ENCODE results near the gene OBSCN. TPM values are rescaled to one million over a fixed set of nuclear protein-coding genes. Genes with fewer than 3 reads are reported as not detected.
A peak's percentile ranks its signal among the peaks of the same experiment; 100 is the strongest.

The OBSCN gene
- total RNA-seq, 1 experiment from 2014 or later: 29.1 TPM

- no peaks in the 10 kb centered on the region for H3K9me3 ChIP-seq (ENCODE audit: low read length)
- ATAC-seq (no peak), DNase-seq (no peak)
- H3F3A ChIP-seq (ENCODE audit: low read length, unreplicated experiment): no peaks in the 10 kb centered on the region
- no TSS peak for BruUV-seq (replicated peaks)
- H3K36me3 ChIP-seq (ENCODE audit: low read depth, low read length): no peaks in the 10 kb centered on the region
- no peak overlapping the region for H3K4me3 ChIP-seq (ENCODE audit: low read length)
- no peak overlapping the region for H3K27ac ChIP-seq (ENCODE audit: low read length)
- H3K27me3 ChIP-seq (ENCODE audit: low read length): no peaks in the 10 kb centered on the region
- intact Hi-C loops (cut with micrococcal nuclease): loop anchor here (10.0 kb wide), 1 partner anchor 377 kb away; no protein-coding TSS in a partner anchor
- no peak overlapping the region for H2AFZ ChIP-seq (ENCODE audit: low read length)
- POLR2A ChIA-PET (ENCODE audit: unreplicated experiment): interaction anchor here (0.6 kb wide), 1 partner anchor 20 kb away, joined by 3 read pairs; no protein-coding TSS in a partner anchor
- H3K4me1 ChIP-seq (ENCODE audit: insufficient read depth, low read length): peaks cover 15% of the 10 kb centered on the region
- H4K20me1 ChIP-seq (ENCODE audit: low read length): no peaks in the 10 kb centered on the region
- no peak overlapping the region for H3K9ac ChIP-seq (ENCODE audit: low read length)
- H3K79me2 ChIP-seq (ENCODE audit: low read length): peaks cover 3% of the 10 kb centered on the region; the same call in 1 of the 2 replicates
- CTCF ChIA-PET: no interaction called here
- TF ChIP-seq EZH2phosphoT487 (IDR thresholded peaks at IDR 0.05; ENCODE audit: borderline replicate concordance, low read length) (no peak), CTCF (conservative IDR thresholded peaks at IDR 0.05; ENCODE audit: low read depth, low read length) (no peak), EZH2 (IDR thresholded peaks at IDR 0.05; ENCODE audit: low read length, unreplicated experiment) (no peak)
- H3K4me2 ChIP-seq (ENCODE audit: low read length): no peak overlapping the region
- no peaks in the 10 kb centered on the region for H3K9me2 ChIP-seq (replicated peaks; ENCODE audit: low read length)
Observed at GRCh38 chr1:228161866-228162265, 46.0 kb upstream of the OBSCN start.

DNA sequence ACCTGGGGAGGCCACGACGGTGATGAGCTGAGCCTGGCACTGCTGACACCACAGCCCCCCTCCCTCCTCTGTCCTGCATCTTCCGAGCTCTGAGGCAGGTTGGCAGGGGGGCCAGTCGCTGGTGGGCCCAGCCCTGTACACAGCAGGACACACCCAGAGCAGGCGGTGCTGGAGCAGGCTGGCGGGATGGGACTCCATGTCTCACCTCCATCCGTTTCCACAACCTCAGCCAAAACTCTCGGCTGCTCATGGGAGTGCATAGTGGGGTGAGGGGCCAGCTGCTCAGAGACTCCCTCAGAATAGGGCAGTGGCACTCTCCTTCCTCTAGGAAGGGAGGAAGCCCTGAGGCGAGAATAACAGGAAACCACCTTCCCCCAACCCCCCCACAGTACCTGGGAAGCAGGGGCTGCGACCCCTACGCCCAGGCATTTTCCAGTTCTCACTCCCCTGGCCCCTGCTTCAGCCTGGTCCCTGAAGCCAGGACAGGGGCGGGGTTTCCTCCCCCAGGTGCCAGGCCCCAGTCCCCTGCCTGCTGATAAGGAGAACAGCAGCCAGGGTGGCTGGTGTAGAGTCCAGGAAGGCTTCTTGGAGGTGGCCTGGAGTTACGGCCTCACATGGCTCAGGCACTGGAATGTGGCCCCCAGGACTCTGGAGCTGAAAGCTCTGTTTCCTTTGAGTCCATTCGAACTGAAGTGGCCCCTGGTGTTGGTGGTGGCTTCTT is 45.4 kb upstream of the OBSCN start:
- Histone ChIP-seq H2AFZ (ENCODE audit: low read length) (no peak overlapping the region), H3K27me3 (ENCODE audit: low read length) (no peaks in the 10 kb centered on the region), H3K79me2 (ENCODE audit: low read length) (peaks cover 7% of the 10 kb centered on the region), H3K9ac (ENCODE audit: low read length) (no peak overlapping the region), H3K9me3 (ENCODE audit: low read length) (no peaks in the 10 kb centered on the region), H3K4me3 (ENCODE audit: low read length) (no peak overlapping the region), H3K36me3 (ENCODE audit: low read depth, low read length) (no peaks in the 10 kb centered on the region), H3F3A (ENCODE audit: low read length, unreplicated experiment) (no peaks in the 10 kb centered on the region), H3K27ac (ENCODE audit: low read length) (no peak overlapping the region), H3K9me2 (replicated peaks; ENCODE audit: low read length) (no peaks in the 10 kb centered on the region), H3K4me2 (ENCODE audit: low read length) (no peak overlapping the region), H4K20me1 (ENCODE audit: low read length) (no peaks in the 10 kb centered on the region), H3K4me1 (ENCODE audit: insufficient read depth, low read length) (peaks cover 18% of the 10 kb centered on the region)
- DNase-seq (peak; percentile 16), ATAC-seq (no peak)
- CTCF ChIA-PET: no interaction called here
- POLR2A ChIA-PET (ENCODE audit: unreplicated experiment): no interaction called here
- intact Hi-C loops (cut with micrococcal nuclease): loop anchor here (10.0 kb wide), 1 partner anchor 378 kb away; no protein-coding TSS in a partner anchor
- BruUV-seq (replicated peaks): no TSS peak
- no peak for TF ChIP-seq CTCF (conservative IDR thresholded peaks at IDR 0.05; ENCODE audit: low read depth, low read length)
- TF ChIP-seq EZH2phosphoT487 (IDR thresholded peaks at IDR 0.05; ENCODE audit: borderline replicate concordance, low read length): no peak
- no peak for TF ChIP-seq EZH2 (IDR thresholded peaks at IDR 0.05; ENCODE audit: low read length, unreplicated experiment)

Data from PC-3 (cell line).